NCI-H187 treated with DMSO at 0.1 percent for 48 hours (cell line): ENCODE measurements around the gene MB21D2.

Experiments used
- DNase-seq: peaks from one replicate; lab custom pipeline; 2025; lab: John Stamatoyannopoulos, UW

MB21D2 gene

DNA sequence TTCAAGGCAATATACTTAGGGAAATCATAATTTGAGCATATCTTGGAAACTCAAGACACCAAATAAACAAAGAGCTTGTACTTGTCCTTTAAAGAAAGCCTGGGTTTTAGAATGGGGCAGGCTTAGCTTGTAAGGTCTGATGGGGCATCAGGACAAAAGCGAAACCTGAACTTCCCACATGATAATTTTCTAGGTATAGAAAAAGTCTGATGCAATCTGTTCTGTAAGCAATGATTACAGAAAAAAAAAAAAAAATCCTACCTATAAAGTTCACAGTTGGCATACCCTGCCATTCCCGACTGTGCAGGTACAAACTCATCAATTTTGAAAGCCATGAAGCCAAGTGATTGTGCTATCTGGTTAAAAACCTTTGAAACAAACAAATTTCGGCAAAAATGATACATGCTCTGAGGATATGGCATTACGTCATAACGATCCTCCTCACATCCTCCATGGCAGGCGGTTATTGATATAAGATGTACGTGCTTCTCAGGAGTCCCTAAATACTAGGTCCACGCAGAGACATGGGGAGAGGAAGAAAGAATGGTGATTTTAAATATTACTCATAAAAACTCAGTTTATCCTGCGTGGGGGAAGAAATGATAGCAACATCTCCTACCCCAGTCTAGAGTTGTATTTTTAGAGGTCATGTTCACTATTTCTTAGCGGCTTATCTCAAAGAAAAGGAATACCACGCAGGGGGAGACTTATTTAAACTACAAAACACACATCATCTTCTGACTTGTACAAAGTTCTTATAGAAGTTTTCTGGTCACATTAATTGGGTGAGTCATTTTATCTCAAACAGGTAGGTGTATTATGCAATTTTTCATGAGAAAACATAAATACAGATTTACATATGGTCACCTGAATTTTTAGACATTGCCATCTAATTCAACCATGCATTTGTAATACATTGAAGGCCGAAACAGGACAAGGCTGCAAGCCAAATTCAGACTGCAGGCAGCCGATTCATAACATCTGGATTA is 27.0 kb downstream of the MB21D2 start:
- DNase-seq = no peak

DNA sequence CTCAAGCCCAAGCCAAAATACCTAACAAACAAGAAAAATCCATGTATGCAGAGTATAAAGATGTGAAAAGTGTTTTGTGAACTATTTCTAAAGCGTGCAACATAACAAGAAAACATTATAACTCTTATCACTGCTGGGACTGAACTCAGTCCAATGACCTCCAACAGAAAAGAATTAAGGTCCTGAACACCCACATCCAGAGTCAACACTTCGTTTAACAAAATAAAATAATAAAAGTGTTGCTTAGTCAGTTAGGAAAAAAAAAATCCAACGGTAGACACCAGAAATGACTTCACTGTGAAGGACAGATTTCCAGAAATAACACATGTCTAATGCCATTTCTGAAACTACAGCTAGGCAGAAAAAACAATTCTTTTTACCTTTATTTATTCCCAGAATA is 28.0 kb downstream of the MB21D2 start:
- DNase-seq = no peak

DNA sequence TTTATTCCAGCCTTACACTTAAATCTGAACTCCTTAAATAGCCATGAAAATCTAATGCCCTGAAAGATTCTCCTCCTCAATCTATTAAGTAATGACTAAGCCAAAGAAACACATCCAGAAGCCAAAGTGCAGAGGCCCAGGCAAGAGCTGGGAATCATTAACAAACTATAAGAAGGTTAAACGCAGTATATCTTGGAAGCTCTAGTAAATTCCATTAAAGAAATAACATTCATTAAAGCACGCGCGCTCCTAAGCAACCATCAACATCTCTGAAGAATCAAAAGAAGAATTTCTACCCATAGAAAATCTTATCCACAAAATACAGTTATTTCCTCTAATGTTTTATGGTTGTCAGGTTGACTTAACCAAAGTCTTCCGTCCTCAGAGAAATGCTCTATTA is 29.5 kb downstream of the MB21D2 start:
- no peak for DNase-seq

DNA sequence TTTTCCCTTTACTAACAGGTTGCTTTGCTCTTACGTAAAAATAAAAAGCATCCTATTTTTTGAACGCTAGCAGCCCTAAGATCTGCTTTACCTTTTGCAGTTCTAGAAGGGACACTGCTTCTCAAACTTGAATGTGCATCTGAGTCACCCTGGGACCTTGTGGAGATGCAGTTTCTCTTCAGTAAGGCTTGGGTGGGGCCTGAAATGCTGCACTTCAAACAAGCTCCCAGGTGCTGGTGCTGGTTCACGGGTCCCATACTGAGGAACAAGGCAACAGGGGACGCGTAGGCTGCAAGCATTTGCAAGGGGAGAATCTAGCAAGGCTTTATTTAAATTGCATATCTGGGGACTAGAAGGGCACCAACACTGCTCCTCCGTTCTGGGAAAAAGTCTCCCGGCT is 30.0 kb downstream of the MB21D2 start:
- DNase-seq = no peak

DNA sequence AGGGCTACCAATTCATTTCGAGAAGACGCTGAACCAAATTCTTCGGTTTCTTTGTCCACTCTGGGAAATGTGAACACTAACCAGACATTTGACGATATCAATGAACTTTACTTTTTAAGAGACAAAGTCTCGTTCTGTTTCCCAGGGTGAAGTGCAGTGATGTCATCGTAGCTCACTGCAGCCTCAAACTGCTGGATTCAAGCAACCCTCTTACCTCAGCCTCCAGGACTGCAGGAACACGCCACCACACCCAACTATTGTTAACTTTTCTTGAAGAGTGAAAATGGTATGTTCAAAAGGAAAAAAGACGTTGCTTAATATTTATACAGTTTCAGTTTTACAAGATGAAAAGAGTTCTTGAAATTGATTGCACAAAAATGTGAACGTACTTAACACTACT is 30.6 kb downstream of the MB21D2 start:
- DNase-seq = no peak

DNA sequence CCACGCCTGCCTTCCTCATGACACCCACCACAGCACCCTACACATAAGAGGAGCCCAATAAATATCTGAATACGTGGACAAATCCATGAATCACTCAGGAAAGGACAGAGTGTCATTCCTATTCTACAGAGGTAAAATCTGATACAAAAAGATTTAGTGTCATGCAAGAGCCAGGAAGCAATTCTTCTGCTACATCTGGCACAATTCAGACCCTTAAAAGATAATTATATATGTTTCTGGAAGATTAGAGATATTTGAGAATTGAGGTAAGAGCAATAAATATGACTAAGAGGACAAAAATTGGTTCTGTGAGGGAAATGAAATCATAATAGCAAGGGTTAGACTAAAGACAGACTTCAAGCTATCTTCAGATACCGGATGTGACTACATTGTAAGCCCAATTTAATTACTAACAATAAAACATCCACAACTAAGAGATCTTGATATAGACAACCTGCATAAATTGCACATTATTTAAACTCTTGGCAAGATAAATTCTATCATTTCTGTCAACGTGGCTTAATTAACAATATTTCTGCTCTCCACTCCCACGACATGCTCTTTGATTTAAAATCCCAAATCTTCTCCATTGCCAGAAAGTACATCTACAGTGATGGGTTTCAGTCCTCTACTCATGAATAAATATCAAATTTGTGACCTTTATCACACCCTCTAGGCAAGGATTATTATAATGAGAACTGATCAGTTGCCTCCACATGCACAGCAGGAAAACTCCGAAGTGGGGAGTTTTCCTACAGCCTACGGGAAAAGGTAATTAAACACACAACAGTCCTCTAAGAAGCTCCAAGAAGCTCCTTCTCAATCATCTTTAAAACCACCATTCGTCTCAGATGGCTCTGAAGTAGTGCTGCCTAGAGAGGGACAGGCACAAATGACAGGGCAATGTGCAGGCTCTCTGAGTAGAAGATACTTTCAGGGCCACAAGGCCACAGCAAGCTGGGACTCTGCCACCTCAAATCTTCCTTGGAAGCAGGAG is 32.6 kb downstream of the MB21D2 start:
- DNase-seq = no peak

DNA sequence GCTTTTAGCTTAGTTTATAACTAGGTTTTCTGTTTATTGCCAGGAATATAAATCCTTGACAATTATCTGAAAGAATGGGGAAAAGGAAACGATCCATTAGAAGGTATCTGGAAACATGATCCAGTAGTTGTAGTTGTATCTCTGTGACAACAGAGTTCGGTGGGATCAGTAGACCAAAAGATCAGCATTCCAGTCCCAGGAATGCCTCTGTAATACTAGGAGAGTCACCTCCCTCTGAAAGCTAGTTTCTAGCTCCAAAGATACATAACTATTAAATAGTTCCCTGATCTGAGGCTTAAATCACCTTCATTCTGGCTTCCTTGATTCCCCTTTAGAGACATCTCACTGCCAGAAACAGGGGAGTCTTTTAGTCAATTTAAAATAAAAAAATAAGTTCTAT is 34.1 kb downstream of the MB21D2 start:
- no peak for DNase-seq

DNA sequence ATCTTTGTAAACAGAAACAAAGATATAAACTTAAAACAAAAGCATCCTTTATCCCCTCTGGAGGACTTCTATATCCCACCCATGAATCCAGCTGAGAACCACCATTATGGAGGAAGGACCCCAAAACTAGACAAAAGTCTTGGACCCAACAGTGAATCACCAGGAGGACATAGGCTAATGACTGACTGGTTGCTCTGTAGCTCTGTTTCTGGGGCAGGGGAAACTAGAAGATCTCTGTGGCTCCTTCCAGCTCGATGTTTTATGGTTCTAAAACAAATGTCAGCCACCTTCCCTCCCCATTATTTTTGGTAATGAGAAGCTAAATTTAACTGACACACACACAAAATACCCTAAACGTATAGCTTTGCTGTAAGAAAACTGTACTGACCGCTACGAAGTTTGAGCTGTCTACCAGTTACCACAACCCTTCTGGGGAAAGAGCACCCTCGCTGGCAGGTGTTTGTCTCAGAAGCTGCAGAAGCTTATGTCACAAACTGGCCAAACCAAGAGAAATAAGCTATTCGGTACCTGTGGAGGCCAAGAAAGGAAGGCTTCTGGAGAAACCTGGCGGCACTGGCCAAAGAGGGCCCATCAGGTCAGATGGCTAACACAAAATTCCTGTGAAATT is 36.4 kb downstream of the MB21D2 start:
- no peak for DNase-seq

DNA sequence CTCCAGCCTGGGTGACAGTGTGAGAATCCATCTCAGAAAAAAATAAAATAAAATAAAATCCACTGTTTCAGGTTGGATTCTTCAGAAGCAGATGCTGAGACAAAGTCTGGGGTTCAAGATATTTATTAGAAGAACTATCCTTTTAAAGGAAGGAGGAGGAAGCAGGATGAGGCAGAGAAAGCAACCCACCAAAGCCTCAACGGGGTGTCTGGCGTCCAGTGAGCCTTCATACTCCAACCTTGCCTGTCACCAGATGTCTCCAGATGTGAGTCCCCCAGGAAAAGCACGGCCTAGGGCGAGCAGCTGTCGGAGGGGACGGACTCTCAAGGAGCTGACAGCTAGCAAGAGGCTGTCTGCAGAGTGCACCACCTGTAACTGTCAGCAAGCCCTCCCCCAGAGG is 37.3 kb downstream of the MB21D2 start:
- DNase-seq = no peak

DNA sequence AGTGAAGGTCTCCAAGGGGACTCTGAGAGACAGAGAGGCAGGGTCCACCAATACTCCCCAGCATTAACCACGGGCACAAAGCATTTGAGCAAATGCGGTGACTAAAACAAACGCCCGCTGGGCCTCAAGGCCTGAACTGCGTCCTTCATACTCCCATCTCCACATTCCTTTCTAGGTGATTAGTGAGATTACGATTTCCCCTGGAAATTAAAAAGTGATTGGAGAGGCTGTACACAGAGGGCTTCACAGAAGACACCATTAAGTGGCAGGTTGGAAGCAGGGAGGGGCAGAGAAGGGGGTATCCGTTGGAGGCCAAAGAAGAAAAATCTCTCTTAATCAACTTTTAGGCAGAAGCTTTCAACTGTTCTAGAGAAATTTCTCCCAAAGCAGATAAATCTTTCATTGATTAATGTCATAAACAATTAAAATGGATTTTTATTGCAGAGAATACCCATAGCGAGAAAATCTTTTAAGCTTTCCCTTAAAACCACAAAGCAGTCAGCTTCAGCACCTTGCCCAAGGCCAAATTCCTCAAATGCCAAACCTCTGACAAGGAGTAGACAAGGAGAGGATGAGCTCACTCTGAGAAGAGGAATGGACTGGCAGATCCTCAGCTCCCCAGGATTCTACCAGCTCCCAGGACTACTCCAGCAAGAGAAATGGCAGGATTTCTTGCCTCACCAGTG is 38.2 kb downstream of the MB21D2 start:
- DNase-seq = no peak

DNA sequence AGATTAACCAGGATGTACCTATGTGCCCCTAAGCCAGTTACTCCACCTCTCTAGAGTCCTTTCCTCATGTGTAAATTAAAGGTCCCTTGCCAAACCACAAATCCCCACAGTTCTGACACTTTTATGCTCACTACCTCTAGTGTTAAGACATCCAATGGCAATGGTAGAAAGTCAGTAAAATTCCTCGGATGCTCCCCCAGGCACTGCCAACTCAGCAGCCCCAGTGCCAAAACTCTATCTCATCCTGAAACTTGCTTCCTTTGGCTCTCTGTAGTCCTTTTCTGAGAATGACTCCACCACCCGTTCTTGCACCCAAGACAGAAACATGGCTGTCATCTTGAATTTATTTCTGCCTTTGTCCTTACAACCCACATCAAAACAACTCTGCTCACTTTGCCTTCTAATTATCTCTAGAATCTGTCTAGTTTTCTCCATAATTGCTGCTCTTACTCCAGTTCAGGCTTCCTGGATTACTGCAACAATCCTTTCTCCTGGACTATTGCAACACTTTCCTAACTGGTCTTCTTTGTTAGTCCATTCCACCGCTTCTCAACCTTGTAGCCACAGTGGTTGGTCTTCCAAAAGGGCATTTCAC is 41.6 kb downstream of the MB21D2 start:
- DNase-seq = no peak

DNA sequence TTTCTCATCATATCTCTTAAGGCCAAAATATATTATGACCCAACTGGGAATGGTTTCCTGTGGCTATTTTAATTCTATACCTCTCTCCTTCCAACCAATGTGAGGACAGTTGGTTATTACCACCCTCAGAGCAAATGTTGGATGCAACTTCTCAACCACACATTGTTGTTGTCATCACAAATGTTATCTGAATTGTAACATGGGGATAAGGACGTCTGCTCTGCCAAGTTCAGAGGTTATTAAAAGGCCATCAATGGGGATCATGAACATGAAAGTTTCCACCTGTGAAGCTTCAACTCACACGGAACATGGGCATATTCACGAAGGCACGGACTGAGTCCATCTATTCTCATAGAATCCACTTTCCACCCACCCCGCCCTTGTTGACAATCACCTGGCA is 46.8 kb downstream of the MB21D2 start:
- DNase-seq = no peak

DNA sequence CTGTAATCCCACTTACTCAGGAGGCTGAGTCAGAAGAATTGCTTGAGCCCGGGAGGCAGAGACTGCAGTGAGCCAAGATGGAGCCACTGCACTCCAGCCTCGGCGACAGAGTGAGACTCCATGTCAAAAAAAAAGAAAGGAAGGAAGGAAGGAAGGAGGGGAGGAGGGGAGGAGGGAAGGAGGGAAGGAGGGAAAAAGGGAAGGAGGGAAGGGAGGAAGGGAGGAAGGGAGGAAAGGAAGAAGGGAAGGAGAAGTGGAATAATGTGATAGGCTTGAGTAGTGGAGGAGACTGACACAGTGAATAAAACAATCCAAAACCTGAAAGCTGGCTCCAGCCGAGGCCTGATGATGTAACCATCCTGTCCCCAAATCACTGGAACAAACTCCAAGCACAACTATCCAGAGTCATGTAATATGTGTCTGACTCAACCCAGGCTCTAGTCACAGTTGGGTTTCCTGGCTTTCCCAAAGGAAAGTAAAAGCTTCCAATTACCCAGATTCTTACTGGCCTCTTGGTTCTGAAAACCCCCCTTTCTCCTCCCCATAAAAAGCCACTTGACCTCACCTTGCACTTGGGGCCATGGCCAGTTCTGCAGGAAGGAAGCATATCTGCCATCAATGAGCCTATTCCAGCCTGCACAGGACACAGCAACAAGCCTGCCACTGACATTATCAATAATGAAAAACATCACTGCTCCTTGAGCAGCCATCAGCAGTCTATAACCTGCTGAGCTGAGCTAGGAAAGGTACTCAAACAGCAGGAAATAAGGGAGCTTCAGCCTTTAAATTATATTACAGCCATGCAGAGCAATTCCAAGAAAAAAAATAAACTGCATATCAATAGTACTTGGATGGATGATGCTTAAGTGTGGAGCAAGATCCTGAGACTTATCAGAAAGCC is 48.3 kb downstream of the MB21D2 start:
- no peak for DNase-seq

DNA sequence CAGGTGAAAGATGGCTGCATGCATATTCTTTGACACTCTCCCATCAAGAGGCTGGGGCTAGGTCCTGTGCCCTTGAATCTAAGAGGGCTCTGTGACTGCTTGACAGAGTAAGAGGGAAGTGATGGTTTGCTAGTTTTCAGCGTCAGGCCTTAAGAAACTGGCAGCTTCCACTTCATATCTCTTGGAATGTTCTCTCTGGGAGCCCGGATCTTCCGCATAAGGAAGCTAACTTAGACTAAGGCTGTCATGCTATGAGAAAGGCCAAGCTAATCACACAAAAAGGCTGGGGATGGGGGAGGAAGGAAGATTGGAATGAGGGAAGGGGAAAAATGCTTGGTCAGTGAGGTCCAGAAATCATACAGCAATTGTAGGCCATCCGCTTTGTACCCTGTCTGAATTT is 50.0 kb downstream of the MB21D2 start:
- no peak for DNase-seq

DNA sequence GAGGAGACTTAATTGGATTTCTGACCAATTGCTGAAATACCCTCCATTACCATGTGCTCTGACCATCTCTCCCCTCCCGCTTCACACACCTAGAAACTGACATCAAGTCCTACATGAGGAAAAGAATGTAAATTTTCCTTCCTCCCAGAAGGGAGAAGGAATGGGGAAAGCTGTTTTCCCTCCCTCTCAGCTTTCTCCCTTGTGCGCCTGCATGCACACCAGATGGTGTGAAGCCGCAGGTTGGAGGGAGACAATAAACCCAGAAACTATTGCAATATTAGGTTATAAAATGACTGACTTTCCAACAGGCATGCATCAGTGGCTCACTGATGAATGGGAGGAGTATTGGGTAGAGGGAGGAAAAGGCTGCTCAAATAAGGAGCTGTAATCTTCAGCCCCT is 50.9 kb downstream of the MB21D2 start:
- no peak for DNase-seq

DNA sequence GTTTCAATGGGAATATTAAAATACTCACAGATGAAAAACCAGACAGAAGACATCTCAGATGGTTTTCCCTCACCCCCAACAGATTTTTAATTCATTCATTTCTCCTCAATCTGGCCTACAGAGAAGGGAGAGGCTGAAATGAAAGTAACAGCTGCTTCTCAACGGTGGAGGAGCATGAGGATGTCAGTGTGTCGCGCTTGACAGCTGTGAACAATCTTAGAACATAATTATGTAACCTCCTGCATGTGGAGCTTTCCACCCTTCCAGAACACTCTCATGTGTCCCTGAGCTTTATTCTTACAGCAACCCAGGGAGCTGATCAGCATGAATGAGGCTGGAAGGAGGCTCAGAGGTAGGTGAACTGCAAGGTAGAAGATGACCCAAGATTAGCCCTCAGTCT is 52.7 kb downstream of the MB21D2 start:
- no peak for DNase-seq

DNA sequence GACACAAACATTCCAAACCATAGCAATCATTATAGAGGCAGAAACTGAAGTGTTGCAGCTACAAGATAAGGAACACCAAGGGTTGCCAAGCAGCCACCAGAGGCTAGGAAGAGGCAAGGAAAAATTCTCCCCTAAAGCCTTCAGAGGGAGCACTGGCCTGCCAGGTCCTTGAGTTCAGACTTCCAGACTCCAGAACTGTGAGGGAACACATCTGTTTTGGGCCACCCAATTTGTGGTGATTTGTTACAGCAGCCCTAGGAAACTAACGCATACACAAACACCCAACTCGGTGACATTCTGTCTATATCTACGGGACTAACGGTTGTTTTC is 54.6 kb downstream of the MB21D2 start:
- DNase-seq = no peak

DNA sequence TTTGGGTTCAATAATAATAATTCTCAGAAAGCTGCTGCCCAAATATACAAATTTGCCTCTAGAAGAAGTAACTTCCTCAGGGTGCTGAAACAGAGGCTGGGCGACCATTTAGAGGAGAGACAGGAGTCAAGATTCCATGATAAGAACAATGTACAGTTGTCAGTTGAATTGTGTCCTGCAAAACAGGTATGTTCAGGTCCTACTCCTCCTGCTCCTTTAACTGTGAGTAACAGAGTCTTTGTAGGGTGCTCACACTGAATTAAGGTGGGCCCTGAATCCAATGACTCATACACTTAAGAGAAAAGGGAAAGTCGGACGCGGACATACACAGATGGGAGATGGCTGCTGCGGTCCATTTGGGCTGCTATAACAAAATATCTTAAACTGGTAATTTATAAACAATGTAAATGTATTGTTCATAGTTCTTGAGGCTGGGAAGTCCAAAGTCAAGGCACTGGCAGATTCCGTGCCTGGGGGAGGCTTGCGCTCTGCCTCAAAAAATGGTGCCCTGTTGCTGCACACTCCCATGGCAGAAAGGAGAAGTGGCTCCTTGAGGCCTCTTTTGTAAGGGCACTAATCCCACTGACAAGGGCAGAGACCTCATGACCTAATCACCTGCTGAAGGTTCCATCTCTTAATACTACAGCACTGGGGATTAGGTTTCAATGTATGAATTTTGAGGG is 55.1 kb downstream of the MB21D2 start:
- DNase-seq = no peak

DNA sequence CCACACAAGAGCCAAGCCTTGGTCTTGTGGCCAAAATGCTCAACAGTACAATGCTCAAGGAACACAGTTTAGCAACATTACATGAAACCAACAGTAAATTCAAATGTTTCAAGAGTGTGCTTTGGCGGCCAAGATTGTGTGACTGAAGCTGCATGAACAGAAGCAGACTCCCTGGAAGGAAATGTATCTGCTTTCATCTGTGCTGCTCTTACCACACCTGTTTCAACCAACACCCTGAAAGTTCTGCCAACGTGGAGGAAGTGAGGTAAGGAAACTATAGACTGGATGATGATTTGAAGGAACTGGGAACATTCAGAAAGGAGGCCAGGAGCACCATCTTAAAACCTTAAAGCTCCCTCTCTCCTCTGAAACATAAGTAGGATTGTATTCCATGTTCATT is 55.7 kb downstream of the MB21D2 start:
- no peak for DNase-seq

DNA sequence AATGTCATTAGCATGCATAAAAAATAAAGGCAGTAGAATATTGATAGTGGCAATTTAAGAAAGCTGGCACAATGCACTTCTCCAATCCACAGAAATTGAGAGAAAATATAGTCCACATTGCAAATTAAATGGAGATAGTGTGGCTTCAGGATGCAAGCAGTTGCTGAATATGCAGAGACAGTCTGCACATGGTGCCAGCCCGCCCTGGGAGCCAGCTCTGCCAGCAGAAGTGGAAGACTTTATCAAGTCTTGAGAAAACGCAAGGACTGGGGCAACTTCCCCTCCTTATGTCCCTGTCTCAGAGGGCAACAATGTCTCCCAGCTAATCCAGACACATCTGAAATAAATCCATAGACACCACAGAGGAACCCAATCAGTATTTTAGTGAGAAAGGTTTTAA is 57.2 kb downstream of the MB21D2 start:
- DNase-seq = no peak
